CD4-positive, alpha-beta T cell treated with Interleukin-6 for 4 hours (primary cell): ENCODE measurements around the gene SV2C.

ENCODE experiments used
- DNase-seq: peaks from one replicate; pipeline ENCODE4 v3.0.0-alpha.2; 2020; ENCODE audit warnings: mixed read lengths

Gene SV2C

GRCh38 chr5:76165711-76166374, 82.7 kb downstream of the SV2C start:
- no peak for DNase-seq

- DNase-seq, result no peak
Observed at GRCh38 chr5:76166886-76167576, 83.8 kb downstream of the SV2C start.

- no peak for DNase-seq
Observed at GRCh38 chr5:76169146-76169905, 86.1 kb downstream of the SV2C start.

GRCh38 chr5:76174101-76174500, 90.9 kb downstream of the SV2C start:
- DNase-seq, result no peak

- peak; percentile 58 for DNase-seq
Observed at GRCh38 chr5:76175051-76175666, 92.0 kb downstream of the SV2C start.

GRCh38 chr5:76175821-76176403, 92.7 kb downstream of the SV2C start:
- DNase-seq, result no peak

GRCh38 chr5:76177978-76178377, 94.8 kb downstream of the SV2C start:
- DNase-seq, result no peak

GRCh38 chr5:76178913-76179312, 95.7 kb downstream of the SV2C start:
- no peak for DNase-seq

- no peak for DNase-seq
Observed at GRCh38 chr5:76180814-76181805, 97.9 kb downstream of the SV2C start.

- no peak for DNase-seq
Observed at GRCh38 chr5:76187386-76187785, 104.2 kb downstream of the SV2C start.

- no peak for DNase-seq
Observed at GRCh38 chr5:76190356-76190755, 107.2 kb downstream of the SV2C start.

- no peak for DNase-seq
Observed at GRCh38 chr5:76192837-76193236, 109.7 kb downstream of the SV2C start.

- DNase-seq, result no peak
Observed at GRCh38 chr5:76193635-76194034, 110.5 kb downstream of the SV2C start.

- no peak for DNase-seq
Observed at GRCh38 chr5:76194340-76194739, 111.2 kb downstream of the SV2C start.

- no peak for DNase-seq
Observed at GRCh38 chr5:76196457-76196856, 113.3 kb downstream of the SV2C start.

- DNase-seq, result no peak
Observed at GRCh38 chr5:76196886-76197489, 113.8 kb downstream of the SV2C start.

GRCh38 chr5:76197726-76198125, 114.5 kb downstream of the SV2C start:
- no peak for DNase-seq

GRCh38 chr5:76199336-76200318, 116.4 kb downstream of the SV2C start:
- DNase-seq, result no peak

- no peak for DNase-seq
Observed at GRCh38 chr5:76202182-76202581, 119.0 kb downstream of the SV2C start.

GRCh38 chr5:76204191-76204590, 121.0 kb downstream of the SV2C start:
- no peak for DNase-seq
